PC-9 (cell line): ENCODE measurements around the gene NPTX1.

Experiments used
- EZH2 ChIP-seq: fragments of 200-600 bp; sonication (generic); IDR thresholded peaks from 2 replicates; pipeline ENCODE4 v1.8.0; 2017; ENCODE audit warnings: antibody characterized with exemption, low read depth
- TF ChIP-seq, protein P1 (sequence below): fragments of 200-600 bp; sonication (generic); conservative IDR thresholded peaks from 2 replicates; pipeline ENCODE4 v1.6.1; 2017; ENCODE audit warnings: mixed run types, antibody characterized with exemption, mild to moderate bottlenecking, moderate library complexity

- TF ChIP-seq, protein P1, sequence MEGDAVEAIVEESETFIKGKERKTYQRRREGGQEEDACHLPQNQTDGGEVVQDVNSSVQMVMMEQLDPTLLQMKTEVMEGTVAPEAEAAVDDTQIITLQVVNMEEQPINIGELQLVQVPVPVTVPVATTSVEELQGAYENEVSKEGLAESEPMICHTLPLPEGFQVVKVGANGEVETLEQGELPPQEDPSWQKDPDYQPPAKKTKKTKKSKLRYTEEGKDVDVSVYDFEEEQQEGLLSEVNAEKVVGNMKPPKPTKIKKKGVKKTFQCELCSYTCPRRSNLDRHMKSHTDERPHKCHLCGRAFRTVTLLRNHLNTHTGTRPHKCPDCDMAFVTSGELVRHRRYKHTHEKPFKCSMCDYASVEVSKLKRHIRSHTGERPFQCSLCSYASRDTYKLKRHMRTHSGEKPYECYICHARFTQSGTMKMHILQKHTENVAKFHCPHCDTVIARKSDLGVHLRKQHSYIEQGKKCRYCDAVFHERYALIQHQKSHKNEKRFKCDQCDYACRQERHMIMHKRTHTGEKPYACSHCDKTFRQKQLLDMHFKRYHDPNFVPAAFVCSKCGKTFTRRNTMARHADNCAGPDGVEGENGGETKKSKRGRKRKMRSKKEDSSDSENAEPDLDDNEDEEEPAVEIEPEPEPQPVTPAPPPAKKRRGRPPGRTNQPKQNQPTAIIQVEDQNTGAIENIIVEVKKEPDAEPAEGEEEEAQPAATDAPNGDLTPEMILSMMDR: no peak
- no peak for TF ChIP-seq EZH2
Measured at GRCh38 chr17:80473701-80474100, 2.7 kb downstream of the NPTX1 start.
